Neural crest cell (in vitro differentiated cells): Measurements from ENCODE around the gene C15orf61. TPM values are rescaled to one million over a fixed set of nuclear protein-coding genes. Genes with fewer than 3 reads are reported as not detected.

ENCODE experiments used
- DNase-seq: peaks from one replicate; pipeline ENCODE4 v3.0.0; 2021; ENCODE audit warnings: low read depth, mixed read lengths, low spot score
- H3K27ac Mint-ChIP-seq: one replicate; pipeline ENCODE4 v1.8.0; 2021; ENCODE audit warnings: mild to moderate bottlenecking, mixed read lengths; ENCODE audit not compliant: unreplicated experiment
- H3K27me3 Mint-ChIP-seq: 2 replicates; pipeline ENCODE4 v1.8.0; 2021; ENCODE audit warnings: low read depth, mild to moderate bottlenecking, mixed read lengths
- H3K36me3 Mint-ChIP-seq: 2 replicates; pipeline ENCODE4 v1.8.0; 2021; ENCODE audit warnings: low read depth, mild to moderate bottlenecking, mixed read lengths
- H3K4me1 Mint-ChIP-seq: 2 replicates; pipeline ENCODE4 v1.8.0; 2021; ENCODE audit warnings: mixed read lengths
- H3K4me3 Mint-ChIP-seq: one replicate; pipeline ENCODE4 v1.8.0; 2021; ENCODE audit warnings: mild to moderate bottlenecking, mixed read lengths
- H3K9me3 Mint-ChIP-seq: 2 replicates; pipeline ENCODE4 v1.8.0; 2021; ENCODE audit warnings: mixed read lengths
- CTCF ChIP-seq: fragments of 200-600 bp; sonication (generic); conservative IDR thresholded peaks from 2 replicates; pipeline ENCODE4 v1.5.0; 2021; ENCODE audit warnings: antibody characterized with exemption, mild to moderate bottlenecking
- total RNA-seq: library from RNA; stranded (reverse); gene quantifications from 2 replicates; pipeline ENCODE4 v1.2.1, GENCODE V29; 2021

C15orf61 gene
- total RNA-seq, 1 donor from 2014 or later = 6.8 TPM

GRCh38 chr15:67504796-67505195 is 16.1 kb upstream of the C15orf61 start:
- Mint-ChIP-seq H3K27me3 (no peaks in the 10 kb centered on the region), H3K9me3 (no peaks in the 10 kb centered on the region), H3K27ac (no peak overlapping the region), H3K36me3 (no peaks in the 10 kb centered on the region), H3K4me1 (peaks cover 10% of the 10 kb centered on the region), H3K4me3 (no peak overlapping the region)
- no peak for TF ChIP-seq CTCF
- no peak for DNase-seq

- Mint-ChIP-seq H3K9me3 (no peaks in the 10 kb centered on the region), H3K4me1 (peaks cover 10% of the 10 kb centered on the region), H3K36me3 (no peaks in the 10 kb centered on the region), H3K27me3 (no peaks in the 10 kb centered on the region), H3K27ac (no peak overlapping the region), H3K4me3 (no peak overlapping the region)
- no peak for TF ChIP-seq CTCF
- no peak for DNase-seq
These were observed 15.0 kb upstream of the C15orf61 start for GRCh38 chr15:67505675-67506572.

- Mint-ChIP-seq H3K4me1 (peaks cover 2% of the 10 kb centered on the region), H3K4me3 (no peak overlapping the region), H3K36me3 (no peaks in the 10 kb centered on the region), H3K27me3 (no peaks in the 10 kb centered on the region), H3K9me3 (no peaks in the 10 kb centered on the region), H3K27ac (no peak overlapping the region)
- no peak for TF ChIP-seq CTCF
- DNase-seq = no peak
These were observed 13.9 kb upstream of the C15orf61 start for GRCh38 chr15:67506775-67507747.

- DNase-seq = no peak
- no peaks in the 10 kb centered on the region for H3K27me3 Mint-ChIP-seq
- H3K4me3 Mint-ChIP-seq = no peak overlapping the region
- no peaks in the 10 kb centered on the region for H3K4me1 Mint-ChIP-seq
- no peak overlapping the region for H3K27ac Mint-ChIP-seq
- no peaks in the 10 kb centered on the region for H3K36me3 Mint-ChIP-seq
- no peak for TF ChIP-seq CTCF
- H3K9me3 Mint-ChIP-seq = no peaks in the 10 kb centered on the region
These were observed 12.5 kb upstream of the C15orf61 start for GRCh38 chr15:67508407-67508806.

GRCh38 chr15:67509918-67510317 is 11.0 kb upstream of the C15orf61 start:
- H3K36me3 Mint-ChIP-seq = no peaks in the 10 kb centered on the region
- no peak overlapping the region for H3K27ac Mint-ChIP-seq

More at GRCh38 chr15:67509918-67510317, 11.0 kb upstream of the C15orf61 start:
- no peak for DNase-seq
- Mint-ChIP-seq H3K4me3 (no peak overlapping the region), H3K27me3 (no peaks in the 10 kb centered on the region), H3K4me1 (no peaks in the 10 kb centered on the region), H3K9me3 (no peaks in the 10 kb centered on the region)
- TF ChIP-seq CTCF = no peak
